GM19035 (cell line): Measurements from ENCODE around the gene ATAT1.

Source experiments
- ATAC-seq: cut with Tn5 transposase; IDR thresholded peaks from one replicate; pipeline ENCODE4 v1.9.1; 2021; ENCODE audit not compliant: unreplicated experiment

The ATAT1 gene

GRCh38 chr6:30683183-30683979, 56.7 kb downstream of the ATAT1 start:
- no peak for ATAC-seq

GRCh38 chr6:30683980-30684338, 57.3 kb downstream of the ATAT1 start:
- ATAC-seq = no peak

GRCh38 chr6:30684386-30685156, 57.9 kb downstream of the ATAT1 start:
- ATAC-seq = no peak

- no peak for ATAC-seq
Observed at GRCh38 chr6:30685157-30686008, 58.7 kb downstream of the ATAT1 start.

- peak; percentile 22 for ATAC-seq
Observed at GRCh38 chr6:30686009-30686907, 59.6 kb downstream of the ATAT1 start, which contains the start of gene PPP1R18. Gene PPP1R18, minus strand, starts transcription at chr6:30686645. Its CDS starts 627 bp downstream, at chr6:30686018.

- peak; percentile 35 for ATAC-seq
Observed at GRCh38 chr6:30686908-30687658, 60.4 kb downstream of the ATAT1 start.

GRCh38 chr6:30687659-30688431, 61.2 kb downstream of the ATAT1 start:
- ATAC-seq = no peak

- no peak for ATAC-seq
Observed at GRCh38 chr6:30688569-30688968, 61.9 kb downstream of the ATAT1 start.

- ATAC-seq = no peak
Observed at GRCh38 chr6:30689022-30689865, 62.6 kb downstream of the ATAT1 start.

- no peak for ATAC-seq
Observed at GRCh38 chr6:30689985-30690384, 63.3 kb downstream of the ATAT1 start.

GRCh38 chr6:30690403-30691207, 63.9 kb downstream of the ATAT1 start, which contains the start of gene NRM:
Gene NRM, minus strand, starts transcription at chr6:30690984. Its CDS starts 10 bp downstream, at chr6:30690974.
- no peak for ATAC-seq

GRCh38 chr6:30691208-30691847, 64.7 kb downstream of the ATAT1 start:
- no peak for ATAC-seq
